Chondrocyte (in vitro differentiated cells): ENCODE results near the gene WASF3. TPM values are rescaled to one million over a fixed set of nuclear protein-coding genes. Genes with fewer than 3 reads are reported as not detected.

Experiments used
- DNase-seq: peaks from one replicate; pipeline ENCODE4 v3.0.0; 2021; ENCODE audit warnings: mixed read lengths, low spot score
- H3K27ac Mint-ChIP-seq: one replicate; pipeline ENCODE4 v1.8.0; 2021; ENCODE audit warnings: mild to moderate bottlenecking, moderate library complexity, mixed read lengths; ENCODE audit not compliant: unreplicated experiment
- H3K27me3 Mint-ChIP-seq: 2 replicates; pipeline ENCODE4 v1.8.0; 2021; ENCODE audit warnings: low read depth, mixed read lengths
- H3K36me3 Mint-ChIP-seq: 2 replicates; pipeline ENCODE4 v1.8.0; 2021; ENCODE audit warnings: low read depth, mixed read lengths
- H3K4me1 Mint-ChIP-seq: 2 replicates; pipeline ENCODE4 v1.8.0; 2021; ENCODE audit warnings: low read depth, mild to moderate bottlenecking, mixed read lengths
- H3K4me3 Mint-ChIP-seq: one replicate; pipeline ENCODE4 v1.8.0; 2021; ENCODE audit warnings: mild to moderate bottlenecking, moderate library complexity, mixed read lengths; ENCODE audit not compliant: unreplicated experiment
- H3K9me3 Mint-ChIP-seq: 2 replicates; pipeline ENCODE4 v1.8.0; 2021; ENCODE audit warnings: low read depth, mixed read lengths
- total RNA-seq: library from RNA; stranded (reverse); gene quantifications from 3 replicates; pipeline ENCODE4 v1.2.1, GENCODE V29; 2021
- TF ChIP-seq, protein P1 (sequence below): fragments of 200-600 bp; sonication (generic); IDR thresholded peaks from 2 replicates; pipeline ENCODE4 v1.5.0; 2021; ENCODE audit warnings: antibody characterized with exemption, mild to moderate bottlenecking, moderate library complexity

Gene WASF3
- total RNA-seq, 1 donor from 2014 or later: 23.6 TPM

DNA sequence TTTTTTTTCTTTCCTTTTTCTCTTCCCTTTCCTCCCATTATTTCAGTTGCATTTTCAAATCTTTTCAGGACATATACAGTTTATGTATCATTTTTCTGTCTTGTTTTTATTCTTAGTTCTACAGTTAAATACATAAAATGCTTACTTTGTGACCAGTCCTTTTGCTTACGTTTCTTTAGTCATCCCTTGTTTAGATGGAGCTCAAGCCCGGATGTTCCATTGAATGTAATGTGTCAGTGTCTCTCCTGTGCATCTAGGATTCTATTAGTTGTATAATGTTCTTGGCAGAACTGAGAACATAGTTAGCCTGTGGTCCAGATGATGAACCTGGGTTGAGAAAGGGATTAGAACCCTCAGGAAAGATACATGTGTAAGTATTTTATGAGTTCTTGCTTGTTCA, 17.8 kb downstream of the WASF3 start:
- H3K4me3 Mint-ChIP-seq: no peak overlapping the region
- peaks cover 27% of the 10 kb centered on the region for H3K9me3 Mint-ChIP-seq

GRCh38 chr13:26579580-26579979, 22.1 kb downstream of the WASF3 start:
- H3K4me3 Mint-ChIP-seq: no peak overlapping the region
- H3K4me1 Mint-ChIP-seq: peaks cover 30% of the 10 kb centered on the region
- no peaks in the 10 kb centered on the region for H3K27me3 Mint-ChIP-seq
- H3K27ac Mint-ChIP-seq: no peak overlapping the region
- TF ChIP-seq, protein P1, sequence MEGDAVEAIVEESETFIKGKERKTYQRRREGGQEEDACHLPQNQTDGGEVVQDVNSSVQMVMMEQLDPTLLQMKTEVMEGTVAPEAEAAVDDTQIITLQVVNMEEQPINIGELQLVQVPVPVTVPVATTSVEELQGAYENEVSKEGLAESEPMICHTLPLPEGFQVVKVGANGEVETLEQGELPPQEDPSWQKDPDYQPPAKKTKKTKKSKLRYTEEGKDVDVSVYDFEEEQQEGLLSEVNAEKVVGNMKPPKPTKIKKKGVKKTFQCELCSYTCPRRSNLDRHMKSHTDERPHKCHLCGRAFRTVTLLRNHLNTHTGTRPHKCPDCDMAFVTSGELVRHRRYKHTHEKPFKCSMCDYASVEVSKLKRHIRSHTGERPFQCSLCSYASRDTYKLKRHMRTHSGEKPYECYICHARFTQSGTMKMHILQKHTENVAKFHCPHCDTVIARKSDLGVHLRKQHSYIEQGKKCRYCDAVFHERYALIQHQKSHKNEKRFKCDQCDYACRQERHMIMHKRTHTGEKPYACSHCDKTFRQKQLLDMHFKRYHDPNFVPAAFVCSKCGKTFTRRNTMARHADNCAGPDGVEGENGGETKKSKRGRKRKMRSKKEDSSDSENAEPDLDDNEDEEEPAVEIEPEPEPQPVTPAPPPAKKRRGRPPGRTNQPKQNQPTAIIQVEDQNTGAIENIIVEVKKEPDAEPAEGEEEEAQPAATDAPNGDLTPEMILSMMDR: no peak
- peaks cover 14% of the 10 kb centered on the region for H3K9me3 Mint-ChIP-seq
- no peak for DNase-seq
- peaks cover 7% of the 10 kb centered on the region for H3K36me3 Mint-ChIP-seq

More for the DNA sequence above, 17.8 kb downstream of the WASF3 start:
- H3K27ac Mint-ChIP-seq: peak overlapping the region; percentile 9
- TF ChIP-seq, protein P1: no peak
- no peak for DNase-seq
- no peaks in the 10 kb centered on the region for H3K27me3 Mint-ChIP-seq
- peaks cover 10% of the 10 kb centered on the region for H3K4me1 Mint-ChIP-seq
- H3K36me3 Mint-ChIP-seq: peaks cover 10% of the 10 kb centered on the region

DNA sequence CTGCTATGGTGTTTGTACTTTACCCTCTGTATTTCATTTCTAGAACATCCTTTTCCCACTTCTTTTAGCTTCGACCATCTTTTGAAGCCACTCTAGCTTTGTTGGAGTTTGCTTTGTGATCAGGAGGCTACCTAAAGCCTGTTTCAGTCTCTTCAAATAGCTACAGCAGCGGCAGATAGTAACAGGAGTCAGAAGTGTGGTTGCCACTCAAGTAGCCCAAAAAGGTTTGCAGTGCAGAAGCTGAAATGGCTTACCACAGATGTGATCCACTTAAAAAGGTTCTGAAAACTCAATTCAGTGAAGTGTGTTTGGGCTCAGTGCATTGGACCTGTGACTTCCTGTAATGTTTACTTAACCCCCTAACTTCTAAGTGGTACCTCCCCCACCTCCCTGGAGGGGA, 26.2 kb downstream of the WASF3 start:
- H3K4me3 Mint-ChIP-seq: no peak overlapping the region
- peaks cover 39% of the 10 kb centered on the region for H3K4me1 Mint-ChIP-seq
- peaks cover under 1% of the 10 kb centered on the region for H3K9me3 Mint-ChIP-seq
- H3K27me3 Mint-ChIP-seq: no peaks in the 10 kb centered on the region
- peaks cover under 1% of the 10 kb centered on the region for H3K36me3 Mint-ChIP-seq
- TF ChIP-seq, protein P1: no peak
- DNase-seq: no peak
- peak overlapping the region; percentile 89 for H3K27ac Mint-ChIP-seq

DNA sequence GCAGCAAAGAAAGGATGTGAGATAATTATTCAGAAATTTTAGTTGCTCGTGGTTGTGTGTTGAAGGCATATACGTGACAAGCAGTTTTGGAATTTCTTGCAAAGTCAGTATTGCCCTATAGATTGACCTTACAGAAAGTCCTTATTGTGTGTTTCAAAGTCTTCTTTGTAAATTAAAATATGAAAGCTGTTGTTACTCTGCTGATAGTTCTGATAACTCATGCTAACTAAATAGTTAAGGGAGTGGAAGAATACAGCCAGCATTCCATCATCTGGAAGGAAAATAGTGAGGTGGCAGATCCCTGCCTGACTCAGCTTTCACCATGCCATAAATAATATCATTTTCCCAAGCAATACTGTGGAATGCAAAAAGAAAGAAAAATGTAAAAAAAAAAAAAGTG, 27.2 kb downstream of the WASF3 start:
- Mint-ChIP-seq H3K4me1 (peaks cover 47% of the 10 kb centered on the region), H3K27ac (peak overlapping the region; percentile 89), H3K27me3 (no peaks in the 10 kb centered on the region), H3K4me3 (peak overlapping the region; percentile 58), H3K36me3 (no peaks in the 10 kb centered on the region), H3K9me3 (no peaks in the 10 kb centered on the region)
- no peak for DNase-seq
- TF ChIP-seq, protein P1: no peak

DNA sequence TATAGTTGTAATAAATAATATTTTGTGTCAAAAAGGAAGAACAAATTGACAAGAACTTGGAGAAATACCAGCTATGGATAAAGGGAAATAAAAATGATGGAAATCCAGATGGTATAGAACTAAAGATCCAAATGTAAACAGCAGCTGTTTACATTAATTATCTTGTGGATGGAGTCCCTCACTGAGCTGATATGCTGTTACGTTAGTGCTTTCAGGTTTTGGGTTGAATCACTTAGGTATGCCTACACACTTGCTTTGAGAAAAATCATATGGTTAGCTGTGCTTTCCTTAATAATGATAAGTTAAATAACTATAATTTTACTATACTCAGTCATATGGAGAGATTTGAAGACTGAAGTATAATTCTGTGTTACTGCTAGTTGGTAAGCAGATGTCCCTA, 27.7 kb downstream of the WASF3 start:
- Mint-ChIP-seq H3K27me3 (no peaks in the 10 kb centered on the region), H3K27ac (peak overlapping the region; percentile 89), H3K4me3 (peak overlapping the region; percentile 58), H3K36me3 (no peaks in the 10 kb centered on the region), H3K9me3 (no peaks in the 10 kb centered on the region), H3K4me1 (peaks cover 52% of the 10 kb centered on the region)
- no peak for DNase-seq
- TF ChIP-seq, protein P1: no peak
